HEK293 (cell line): Measurements from ENCODE around the gene OCA2.

Experiments used
- CTCF ChIA-PET: fragments of 350-600 bp; formaldehyde crosslinking; extraction: SDS; loops from one replicate; lab custom pipeline; 2021; ENCODE audit warnings: antibody characterized with exemption; lab: Yijun Ruan, JAX
- POLR2A ChIA-PET: fragments of 300-600 bp; formaldehyde crosslinking; extraction: SDS; loops from one replicate; lab custom pipeline; 2020; ENCODE audit warnings: antibody characterized with exemption, inconsistent platforms; lab: Yijun Ruan, JAX
- H3K27ac ChIP-seq: fragments of 200-500 bp; sonication (Bioruptor generic); 2 replicates; pipeline ENCODE4 v1.5.1; 2014; ENCODE audit warnings: low read depth, low read length, control low read depth, inconsistent platforms; ENCODE audit errors: extremely low read depth
- H3K36me3 ChIP-seq, 2 experiments: fragments of 200-500 bp in 1 of 2; sonication (Bioruptor generic) in 1 of 2; 1 replicate in 1 of 2; 2 replicates in 1 of 2; pipeline ENCODE4 v1.5.1; 2014 to 2017; ENCODE audit warnings: inconsistent platforms in 2 of 2, low read length in 2 of 2; ENCODE audit not compliant: control insufficient read depth in 2 of 2, insufficient read depth in 1 of 2
- H3K4me1 ChIP-seq: fragments of 200-500 bp; sonication (Bioruptor generic); 2 replicates; pipeline ENCODE4 v1.5.1; 2014; ENCODE audit warnings: mild to moderate bottlenecking, low read length, inconsistent platforms; ENCODE audit not compliant: control insufficient read depth, insufficient read depth
- H3K4me3 ChIP-seq: 2 replicates; pipeline ENCODE4 v1.5.1; 2011; ENCODE audit warnings: low read depth, mild to moderate bottlenecking, control low read depth, low read length, moderate library complexity
- H3K9me3 ChIP-seq: fragments of 200-500 bp; sonication (Bioruptor generic); 2 replicates; pipeline ENCODE4 v1.5.1; 2014; ENCODE audit warnings: low read depth, low read length, inconsistent platforms; ENCODE audit not compliant: control insufficient read depth, insufficient read depth
- ELK4 ChIP-seq: IDR thresholded peaks from 2 replicates; pipeline ENCODE4 v1.6.1; 2011; ENCODE audit warnings: mild to moderate bottlenecking, low read depth, low read length, borderline replicate concordance
- GLIS1 ChIP-seq: fragments of 450-650 bp; formaldehyde crosslinking; IDR thresholded peaks from 2 replicates; pipeline ENCODE4 v1.5.1; 2016; ENCODE audit warnings: missing biosample characterization, missing genetic modification characterization
- PRDM10 ChIP-seq: fragments of 450-650 bp; formaldehyde crosslinking; IDR thresholded peaks from 2 replicates; pipeline ENCODE4 v1.5.1; 2016; ENCODE audit warnings: missing biosample characterization, missing genetic modification characterization
- PRDM4 ChIP-seq: fragments of 450-650 bp; formaldehyde crosslinking; IDR thresholded peaks from 2 replicates; pipeline ENCODE4 v1.5.1; 2017; ENCODE audit warnings: missing biosample characterization, missing genetic modification characterization
- SETDB1 ChIP-seq: IDR thresholded peaks from one replicate; pipeline ENCODE4 v1.6.1; 2017; ENCODE audit warnings: mild to moderate bottlenecking, low read length, moderate library complexity, mixed read lengths; ENCODE audit not compliant: insufficient read length
- WT1 ChIP-seq: fragments of 450-650 bp; formaldehyde crosslinking; IDR thresholded peaks from 2 replicates; pipeline ENCODE4 v1.5.1; 2016; ENCODE audit warnings: missing biosample characterization, missing genetic modification characterization
- ZBTB1 ChIP-seq: fragments of 450-650 bp; formaldehyde crosslinking; IDR thresholded peaks from 2 replicates; pipeline ENCODE4 v1.5.1; 2016; ENCODE audit warnings: missing biosample characterization, missing genetic modification characterization
- ZNF274 ChIP-seq, 2 experiments: fragments of 200-500 bp in 1 of 2; fragments of 450-650 bp in 1 of 2; sonication (Bioruptor generic) in 1 of 2; formaldehyde crosslinking in 1 of 2; IDR thresholded peaks; 2 replicates each; pipeline versions ENCODE4 v1.5.1 to v1.6.1; 2014 to 2016; ENCODE audit warnings: borderline replicate concordance in 1 of 2, inconsistent platforms in 1 of 2, low read length in 1 of 2, missing biosample characterization in 1 of 2, missing genetic modification characterization in 1 of 2
- ZNF514 ChIP-seq: fragments of 450-650 bp; formaldehyde crosslinking; IDR thresholded peaks from 2 replicates; pipeline ENCODE4 v1.5.1; 2016; ENCODE audit warnings: missing biosample characterization, missing genetic modification characterization
- ZNF518A ChIP-seq: fragments of 450-650 bp; formaldehyde crosslinking; conservative IDR thresholded peaks from 2 replicates; pipeline ENCODE4 v1.5.1; 2016; ENCODE audit warnings: low read depth, missing biosample characterization, missing genetic modification characterization
- ZNF692 ChIP-seq: fragments of 450-650 bp; formaldehyde crosslinking; IDR thresholded peaks from 2 replicates; pipeline ENCODE4 v1.5.1; 2016; ENCODE audit warnings: missing biosample characterization, missing genetic modification characterization
- ZNF776 ChIP-seq: fragments of 450-650 bp; formaldehyde crosslinking; IDR thresholded peaks from 2 replicates; pipeline ENCODE4 v1.5.0; 2017; ENCODE audit warnings: missing biosample characterization, missing genetic modification characterization, borderline replicate concordance

The OCA2 gene

GRCh38 chr15:27730868-27731267, 368.2 kb downstream of the OCA2 start (continued):
- TF ChIP-seq PRDM4, result no peak

GRCh38 chr15:27725731-27726130, 373.4 kb downstream of the OCA2 start:
- H3K9me3 ChIP-seq, result no peaks in the 10 kb centered on the region
- H3K4me1 ChIP-seq, result no peaks in the 10 kb centered on the region
- H3K36me3 ChIP-seq, result no peaks in the 10 kb centered on the region
- no peak overlapping the region for H3K4me3 ChIP-seq
- CTCF ChIA-PET, result interaction anchor here (0.6 kb wide), 2 partner anchors 161 to 295 kb away, joined by 3 to 4 read pairs; no protein-coding TSS in a partner anchor
- no peak for TF ChIP-seq ZNF274 (IDR thresholded peaks at IDR 0.05; ENCODE audit: low read length)
- no peak for TF ChIP-seq ZNF274 (tag by site-specific recombination; IDR thresholded peaks at IDR 0.05; ENCODE audit: borderline replicate concordance)
- TF ChIP-seq ZBTB1 (tag by site-specific recombination), result no peak
- TF ChIP-seq WT1 (tag by site-specific recombination), result no peak
- no peak for TF ChIP-seq ZNF692 (tag by site-specific recombination)
- TF ChIP-seq PRDM10 (tag by site-specific recombination), result no peak
- no peak for TF ChIP-seq ZNF776 (tag by site-specific recombination)
- no peak for TF ChIP-seq ZNF514 (tag by site-specific recombination)
- TF ChIP-seq SETDB1, result no peak
- TF ChIP-seq GLIS1 (tag by site-specific recombination), result no peak
- no peak for TF ChIP-seq ZNF518A (tag by site-specific recombination)
- TF ChIP-seq ELK4, result no peak
- POLR2A ChIA-PET, result no interaction called here
- H3K27ac ChIP-seq, result no peak overlapping the region
